LNCaP clone FGC (cell line): ENCODE measurements around the gene UNK.

ENCODE experiments used
- DNase-seq: peaks from one replicate; pipeline ENCODE4 v3.0.0-alpha.2; 2011; ENCODE audit warnings: low read depth
- H3K4me3 ChIP-seq: 2 replicates; pipeline ENCODE4 v1.5.1; 2011; ENCODE audit warnings: mild to moderate bottlenecking, low read depth, low read length, control low read depth
- TF ChIP-seq, protein P1 (sequence below): IDR thresholded peaks from 2 replicates; pipeline ENCODE4 v1.5.1; 2012; ENCODE audit warnings: mild to moderate bottlenecking; ENCODE audit not compliant: control insufficient read depth, insufficient read depth; ENCODE audit errors: extremely low read depth

The UNK gene

DNA sequence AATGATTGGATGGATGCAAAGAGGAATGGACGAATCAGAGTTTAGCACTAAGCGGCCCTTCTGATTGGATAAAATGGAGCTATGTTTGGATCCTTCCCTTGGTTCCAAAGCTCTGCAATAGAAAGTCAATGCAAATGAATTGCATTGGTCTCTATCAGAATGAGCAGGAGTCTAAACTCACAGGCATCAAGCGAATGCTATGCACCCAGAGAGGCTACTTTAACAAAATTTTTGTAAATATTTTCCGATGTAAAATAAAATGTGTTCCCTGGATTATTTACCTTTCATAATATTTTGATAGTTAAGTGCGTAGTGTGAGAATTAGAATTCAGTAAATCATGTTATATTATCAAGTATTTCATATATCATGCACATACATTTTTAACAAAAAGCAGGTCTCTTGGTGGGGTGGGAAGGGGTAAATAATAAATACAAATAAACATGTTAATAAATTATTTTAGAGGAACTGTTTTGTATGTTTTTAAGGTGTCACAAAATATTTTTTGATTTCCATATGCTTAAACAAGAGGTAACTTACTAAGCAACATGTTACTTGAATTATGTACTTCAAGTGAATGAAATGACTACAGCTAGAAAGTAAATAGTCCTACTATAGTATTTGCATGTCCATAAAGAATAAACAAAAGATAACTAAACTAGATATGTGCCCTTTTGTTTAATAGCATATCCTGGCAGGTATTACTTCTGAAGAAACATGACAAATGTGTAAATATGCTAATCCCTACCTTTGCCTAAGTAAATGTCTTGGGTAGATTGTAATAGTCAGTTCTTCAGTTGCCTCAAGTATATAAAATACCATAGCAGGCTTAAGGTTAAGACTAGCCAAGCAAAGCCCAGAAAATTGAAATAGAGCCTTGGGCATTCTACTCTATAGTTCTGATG, 4.4 kb upstream of the UNK start:
- TF ChIP-seq, protein P1, sequence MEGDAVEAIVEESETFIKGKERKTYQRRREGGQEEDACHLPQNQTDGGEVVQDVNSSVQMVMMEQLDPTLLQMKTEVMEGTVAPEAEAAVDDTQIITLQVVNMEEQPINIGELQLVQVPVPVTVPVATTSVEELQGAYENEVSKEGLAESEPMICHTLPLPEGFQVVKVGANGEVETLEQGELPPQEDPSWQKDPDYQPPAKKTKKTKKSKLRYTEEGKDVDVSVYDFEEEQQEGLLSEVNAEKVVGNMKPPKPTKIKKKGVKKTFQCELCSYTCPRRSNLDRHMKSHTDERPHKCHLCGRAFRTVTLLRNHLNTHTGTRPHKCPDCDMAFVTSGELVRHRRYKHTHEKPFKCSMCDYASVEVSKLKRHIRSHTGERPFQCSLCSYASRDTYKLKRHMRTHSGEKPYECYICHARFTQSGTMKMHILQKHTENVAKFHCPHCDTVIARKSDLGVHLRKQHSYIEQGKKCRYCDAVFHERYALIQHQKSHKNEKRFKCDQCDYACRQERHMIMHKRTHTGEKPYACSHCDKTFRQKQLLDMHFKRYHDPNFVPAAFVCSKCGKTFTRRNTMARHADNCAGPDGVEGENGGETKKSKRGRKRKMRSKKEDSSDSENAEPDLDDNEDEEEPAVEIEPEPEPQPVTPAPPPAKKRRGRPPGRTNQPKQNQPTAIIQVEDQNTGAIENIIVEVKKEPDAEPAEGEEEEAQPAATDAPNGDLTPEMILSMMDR = no peak
- peak; percentile 96 for DNase-seq

DNA sequence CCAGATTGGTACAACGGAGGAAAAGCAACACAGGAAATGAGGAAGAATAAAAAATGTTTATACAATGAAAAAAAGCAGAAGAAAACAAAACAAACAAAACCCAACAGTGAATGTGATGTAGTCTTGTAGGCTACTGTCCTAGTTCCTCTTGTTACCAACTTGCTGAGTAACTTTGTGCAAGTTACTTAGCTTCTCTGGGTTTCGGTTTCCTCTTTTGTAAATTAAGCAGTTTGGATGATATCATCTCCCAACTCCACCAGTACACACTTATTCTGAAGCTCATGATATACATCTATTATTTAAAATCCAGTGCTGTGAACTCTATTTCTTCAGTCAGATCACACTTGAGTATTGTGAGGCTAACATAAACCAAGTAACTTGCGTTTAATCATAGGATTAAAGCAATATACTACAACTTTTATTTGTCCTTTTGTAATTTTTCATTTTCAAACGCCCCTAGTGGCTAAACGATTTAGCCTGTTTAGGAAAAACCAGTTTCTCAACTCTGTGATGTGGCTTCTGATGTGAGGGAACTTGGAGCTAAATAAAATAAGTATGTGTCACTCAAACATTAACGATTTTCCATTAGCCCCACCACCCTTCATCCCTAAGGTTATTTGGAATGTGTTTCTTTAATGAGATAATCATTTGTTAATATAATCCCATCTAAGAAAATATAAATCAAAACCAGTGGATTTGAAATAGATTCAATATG, 1.4 kb upstream of the UNK start:
- peak overlapping the region; percentile 58; the same call in 1 of the 2 replicates for H3K4me3 ChIP-seq
- TF ChIP-seq, protein P1 = peak; percentile 50
- DNase-seq = peak; percentile 78

More for the DNA sequence above, 4.4 kb upstream of the UNK start:
- H3K4me3 ChIP-seq = peak overlapping the region; percentile 34

DNA sequence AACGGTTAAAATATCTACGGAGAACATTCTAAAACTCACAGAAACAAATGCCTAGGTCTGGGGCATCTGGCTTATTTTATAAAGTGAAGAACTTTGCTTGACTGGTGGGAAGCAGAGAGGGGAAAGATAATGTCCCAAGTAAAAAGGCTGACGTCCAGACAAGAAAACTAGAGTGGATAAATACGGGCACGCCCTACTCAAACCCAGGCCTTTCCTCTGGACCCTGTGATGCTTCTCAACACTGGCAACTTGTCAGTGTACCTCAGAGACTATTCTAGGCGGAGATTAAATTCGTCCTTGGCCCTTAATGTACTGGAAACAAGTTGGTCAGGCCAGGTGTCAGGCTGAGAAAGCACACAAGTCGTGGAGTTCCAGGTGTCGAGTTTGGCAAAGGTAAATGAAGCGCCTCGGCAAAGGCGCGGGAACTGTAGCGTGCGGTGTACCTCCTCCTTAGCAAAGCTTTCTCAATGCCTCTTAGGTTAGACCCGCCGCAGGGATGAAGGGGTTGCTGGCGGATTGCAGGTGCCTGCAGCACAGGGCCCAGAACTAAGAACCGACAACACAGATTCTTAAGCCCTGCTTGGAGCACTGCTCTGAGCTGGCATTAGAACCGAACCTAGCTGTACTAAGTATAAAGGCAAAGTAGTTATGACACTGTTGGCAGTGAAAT, 668 bp upstream of the UNK start:
- H3K4me3 ChIP-seq = peak overlapping the region; percentile 58
- TF ChIP-seq, protein P1 = no peak
- no peak for DNase-seq

DNA sequence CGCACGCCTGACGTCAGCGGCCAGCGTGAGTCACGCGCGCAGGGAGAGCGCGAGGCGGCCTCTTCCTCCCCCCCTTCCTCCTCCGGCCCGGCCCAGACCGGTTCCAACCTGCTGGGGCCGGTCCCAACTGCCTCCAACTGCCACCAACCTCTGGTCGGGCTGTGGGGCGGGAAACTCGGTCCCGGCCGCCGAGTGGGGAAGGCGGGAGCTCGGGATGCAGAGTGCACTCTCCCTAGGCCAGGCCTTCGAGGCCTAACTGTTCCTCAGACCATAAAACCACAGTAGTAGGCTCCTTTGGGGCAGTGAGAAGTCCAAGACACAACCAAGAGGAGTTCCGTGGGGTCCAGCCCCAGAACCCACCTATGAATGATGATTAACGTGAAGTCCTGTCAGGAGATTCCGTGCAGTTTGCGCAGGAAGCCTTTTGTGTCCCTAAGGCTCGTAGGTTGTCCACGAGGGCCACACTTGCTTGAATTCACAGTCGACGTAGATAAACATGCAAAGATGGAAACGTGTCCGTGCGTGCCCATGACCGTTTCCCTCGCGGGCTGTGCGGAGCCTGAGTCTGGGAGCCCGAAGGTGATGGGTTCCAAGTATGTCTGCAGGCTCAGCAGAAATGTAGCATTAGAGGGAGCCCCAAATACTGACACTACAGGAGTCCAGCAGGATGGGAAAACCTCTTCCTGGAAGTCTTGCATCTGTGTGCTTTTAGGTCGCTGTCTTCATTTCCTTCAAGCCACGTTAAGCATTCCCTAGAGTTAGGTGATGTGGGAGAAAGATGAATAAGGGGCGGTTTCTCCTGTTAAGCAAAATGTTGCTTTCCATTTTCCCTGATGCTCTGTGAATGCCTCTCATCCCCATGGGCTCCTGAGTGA, 647 bp downstream of the UNK start:
- TF ChIP-seq, protein P1 = no peak
- DNase-seq = peak; percentile 65

DNA sequence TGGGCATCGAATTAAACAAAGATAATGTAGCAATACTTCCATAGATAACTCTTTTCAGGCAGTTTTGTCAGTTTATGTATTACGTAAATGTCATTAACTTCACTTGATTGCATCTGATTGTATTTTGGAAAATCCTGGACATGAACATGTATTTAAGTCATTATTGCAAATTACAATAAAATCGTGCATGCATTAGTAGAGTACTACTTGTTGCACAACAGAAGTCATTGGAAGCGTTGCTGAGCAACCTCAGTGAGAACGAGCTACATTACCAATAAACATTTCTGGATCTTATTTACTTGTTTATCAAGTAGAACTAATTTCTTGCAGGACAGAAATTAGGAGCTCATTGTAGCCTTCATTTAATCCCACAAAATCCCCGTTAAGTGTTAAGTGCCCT, 6.6 kb downstream of the UNK start:
- H3K4me3 ChIP-seq = no peak overlapping the region
- TF ChIP-seq, protein P1 = no peak
- DNase-seq = no peak

More for the DNA sequence above, 647 bp downstream of the UNK start:
- peak overlapping the region; percentile 58 for H3K4me3 ChIP-seq

DNA sequence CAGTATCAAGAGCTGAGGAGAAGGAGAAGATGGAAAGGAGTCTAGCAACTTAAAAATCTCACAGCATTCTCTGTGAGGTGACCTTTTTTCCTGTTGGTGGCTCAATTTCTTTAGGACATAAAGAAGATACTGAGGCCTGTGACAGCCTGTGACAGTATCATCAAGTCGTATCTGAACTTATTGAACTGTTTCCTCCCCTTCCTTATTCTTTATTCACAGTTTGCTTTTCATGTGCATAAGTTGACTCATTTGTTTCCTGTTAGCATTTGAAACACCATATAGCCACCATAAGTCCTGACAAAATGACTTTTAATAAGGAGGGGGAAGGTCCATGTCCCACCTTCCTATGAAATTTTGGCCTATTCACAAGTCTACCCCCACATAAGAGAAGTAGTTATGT, 8.9 kb downstream of the UNK start:
- TF ChIP-seq, protein P1 = no peak
- no peak for DNase-seq
- H3K4me3 ChIP-seq = no peak overlapping the region
